ENCODE measurements around the gene FHL2. TPM values are rescaled to one million over a fixed set of nuclear protein-coding genes. Genes with fewer than 3 reads are reported as not detected.

The FHL2 gene
- polyA plus RNA-seq, 1 donor (not counting 4 experiments of a cell fraction or from before 2014, with no cell fraction given): 132 TPM

DNA sequence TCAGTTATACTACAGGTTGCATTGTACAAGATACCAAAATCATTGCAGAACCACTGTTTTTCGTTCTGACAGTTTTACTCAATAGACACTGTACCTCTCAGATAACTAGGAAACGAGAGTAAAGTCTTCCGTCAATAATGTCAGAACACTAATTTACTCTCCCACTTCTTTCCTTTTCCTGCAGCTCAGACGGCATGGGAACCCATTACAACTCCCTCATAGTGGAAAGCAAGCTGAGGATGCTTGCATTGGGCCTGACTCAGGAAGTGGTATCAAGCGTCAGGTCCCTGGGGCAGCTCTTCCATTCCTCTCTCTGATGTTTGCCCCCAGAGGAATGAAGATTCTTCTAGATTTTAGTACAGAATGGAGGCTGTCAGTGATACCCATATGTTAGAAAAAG lies 23.9 kb upstream of the FHL2 start:
- no peak overlapping the region for H3K9ac ChIP-seq (ENCODE audit: control insufficient read depth, extremely low read depth, insufficient read depth, low read length)
- no peaks in the 10 kb centered on the region for H3K9me3 ChIP-seq (ENCODE audit: control insufficient read depth, low read depth, low read length)
- H3K4me1 ChIP-seq (ENCODE audit: control insufficient read depth, extremely low read depth, insufficient read depth, low read length): peaks cover 9% of the 10 kb centered on the region
- TF ChIP-seq, protein P1, sequence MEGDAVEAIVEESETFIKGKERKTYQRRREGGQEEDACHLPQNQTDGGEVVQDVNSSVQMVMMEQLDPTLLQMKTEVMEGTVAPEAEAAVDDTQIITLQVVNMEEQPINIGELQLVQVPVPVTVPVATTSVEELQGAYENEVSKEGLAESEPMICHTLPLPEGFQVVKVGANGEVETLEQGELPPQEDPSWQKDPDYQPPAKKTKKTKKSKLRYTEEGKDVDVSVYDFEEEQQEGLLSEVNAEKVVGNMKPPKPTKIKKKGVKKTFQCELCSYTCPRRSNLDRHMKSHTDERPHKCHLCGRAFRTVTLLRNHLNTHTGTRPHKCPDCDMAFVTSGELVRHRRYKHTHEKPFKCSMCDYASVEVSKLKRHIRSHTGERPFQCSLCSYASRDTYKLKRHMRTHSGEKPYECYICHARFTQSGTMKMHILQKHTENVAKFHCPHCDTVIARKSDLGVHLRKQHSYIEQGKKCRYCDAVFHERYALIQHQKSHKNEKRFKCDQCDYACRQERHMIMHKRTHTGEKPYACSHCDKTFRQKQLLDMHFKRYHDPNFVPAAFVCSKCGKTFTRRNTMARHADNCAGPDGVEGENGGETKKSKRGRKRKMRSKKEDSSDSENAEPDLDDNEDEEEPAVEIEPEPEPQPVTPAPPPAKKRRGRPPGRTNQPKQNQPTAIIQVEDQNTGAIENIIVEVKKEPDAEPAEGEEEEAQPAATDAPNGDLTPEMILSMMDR (optimal IDR thresholded peaks at IDR 0.05 in 1 of 3, IDR thresholded peaks at IDR 0.05 in 1 of 3, conservative IDR thresholded peaks at IDR 0.05 in 1 of 3; ENCODE audit: extremely low read depth in 1 of 3, insufficient read depth in 2 of 3, low read length in 3 of 3): no peak
- TF ChIP-seq EZH2 (IDR thresholded peaks at IDR 0.05; ENCODE audit: low read length): no peak
- H3K36me3 ChIP-seq (ENCODE audit: control insufficient read depth in 2 of 2, extremely low read depth in 1 of 2, insufficient read depth in 2 of 2, low read length in 2 of 2): no peaks in the 10 kb centered on the region
- H3K27ac ChIP-seq (ENCODE audit: control insufficient read depth, insufficient read depth, low read length): no peak overlapping the region
- no peaks in the 10 kb centered on the region for H3K79me2 ChIP-seq (ENCODE audit: control insufficient read depth, insufficient read depth, low read length)
- FAIRE-seq (no peak), DNase-seq (ENCODE audit: low read depth, low spot score) (no peak)
- no peaks in the 10 kb centered on the region for H3K9me1 ChIP-seq (ENCODE audit: control insufficient read depth, extremely low read depth, insufficient read depth, low read length)
- no peak overlapping the region for H3K4me2 ChIP-seq (ENCODE audit: control insufficient read depth, extremely low read depth, insufficient read depth, low read depth, low read length)
- dilution Hi-C loops (cut with MboI; ENCODE audit: extremely low pct_ligation_motif_present, low sequenced_read_pairs): no loop called here
- no peak overlapping the region for H2AFZ ChIP-seq (ENCODE audit: control insufficient read depth, low read length)
- H4K20me1 ChIP-seq (ENCODE audit: control insufficient read depth, extremely low read depth, insufficient read depth, low read length): no peaks in the 10 kb centered on the region
- H3K27me3 ChIP-seq (ENCODE audit: control insufficient read depth, extremely low read depth, insufficient read depth, low read length): no peaks in the 10 kb centered on the region
- no peak overlapping the region for H3K4me3 ChIP-seq (ENCODE audit: control insufficient read depth in 2 of 3, extremely low read depth in 1 of 3, insufficient read depth in 2 of 3, low read depth in 1 of 3, low read length in 3 of 3)

DNA sequence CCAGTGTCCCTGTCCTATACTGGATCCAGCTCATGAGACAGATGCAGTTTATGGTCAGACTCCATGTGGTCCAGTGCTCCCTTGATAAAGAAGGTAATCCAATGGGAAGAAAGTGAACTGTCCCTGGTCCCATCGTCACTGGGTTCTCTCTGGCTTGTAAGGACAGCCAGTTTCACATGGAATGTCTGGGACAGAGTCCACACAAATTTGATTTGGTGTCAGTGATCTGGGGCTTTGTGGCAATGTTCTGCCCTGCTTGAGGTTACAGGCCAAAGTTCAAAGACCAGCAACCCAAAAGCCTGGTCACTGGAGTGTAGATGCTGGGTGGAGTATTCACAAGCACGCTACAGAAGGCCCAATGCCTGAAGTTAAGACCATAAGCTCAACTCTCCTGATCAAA lies 22.2 kb upstream of the FHL2 start:
- H4K20me1 ChIP-seq (ENCODE audit: control insufficient read depth, extremely low read depth, insufficient read depth, low read length): no peaks in the 10 kb centered on the region
- no peak overlapping the region for H3K4me2 ChIP-seq (ENCODE audit: control insufficient read depth, extremely low read depth, insufficient read depth, low read depth, low read length)
- H3K9me1 ChIP-seq (ENCODE audit: control insufficient read depth, extremely low read depth, insufficient read depth, low read length): no peaks in the 10 kb centered on the region
- H3K27me3 ChIP-seq (ENCODE audit: control insufficient read depth, extremely low read depth, insufficient read depth, low read length): no peaks in the 10 kb centered on the region
- no peak for FAIRE-seq
- no peak overlapping the region for H3K9ac ChIP-seq (ENCODE audit: control insufficient read depth, extremely low read depth, insufficient read depth, low read length)
- dilution Hi-C loops (cut with MboI; ENCODE audit: extremely low pct_ligation_motif_present, low sequenced_read_pairs): no loop called here
- no peak for DNase-seq (ENCODE audit: low read depth, low spot score)
- no peak overlapping the region for H3K4me3 ChIP-seq (ENCODE audit: control insufficient read depth in 2 of 3, extremely low read depth in 1 of 3, insufficient read depth in 2 of 3, low read depth in 1 of 3, low read length in 3 of 3)
- no peak overlapping the region for H3K27ac ChIP-seq (ENCODE audit: control insufficient read depth, insufficient read depth, low read length)
- TF ChIP-seq, protein P1 (optimal IDR thresholded peaks at IDR 0.05 in 1 of 3, IDR thresholded peaks at IDR 0.05 in 1 of 3, conservative IDR thresholded peaks at IDR 0.05 in 1 of 3; ENCODE audit: extremely low read depth in 1 of 3, insufficient read depth in 2 of 3, low read length in 3 of 3): no peak
- no peak for TF ChIP-seq EZH2 (IDR thresholded peaks at IDR 0.05; ENCODE audit: low read length)
- H3K4me1 ChIP-seq (ENCODE audit: control insufficient read depth, extremely low read depth, insufficient read depth, low read length): peaks cover 3% of the 10 kb centered on the region
- H3K9me3 ChIP-seq (ENCODE audit: control insufficient read depth, low read depth, low read length): no peaks in the 10 kb centered on the region
- no peak overlapping the region for H2AFZ ChIP-seq (ENCODE audit: control insufficient read depth, low read length)
- H3K79me2 ChIP-seq (ENCODE audit: control insufficient read depth, insufficient read depth, low read length): no peaks in the 10 kb centered on the region
- no peaks in the 10 kb centered on the region for H3K36me3 ChIP-seq (ENCODE audit: control insufficient read depth in 2 of 2, extremely low read depth in 1 of 2, insufficient read depth in 2 of 2, low read length in 2 of 2)
